ENCODE results near the gene FAM78A.

DNA sequence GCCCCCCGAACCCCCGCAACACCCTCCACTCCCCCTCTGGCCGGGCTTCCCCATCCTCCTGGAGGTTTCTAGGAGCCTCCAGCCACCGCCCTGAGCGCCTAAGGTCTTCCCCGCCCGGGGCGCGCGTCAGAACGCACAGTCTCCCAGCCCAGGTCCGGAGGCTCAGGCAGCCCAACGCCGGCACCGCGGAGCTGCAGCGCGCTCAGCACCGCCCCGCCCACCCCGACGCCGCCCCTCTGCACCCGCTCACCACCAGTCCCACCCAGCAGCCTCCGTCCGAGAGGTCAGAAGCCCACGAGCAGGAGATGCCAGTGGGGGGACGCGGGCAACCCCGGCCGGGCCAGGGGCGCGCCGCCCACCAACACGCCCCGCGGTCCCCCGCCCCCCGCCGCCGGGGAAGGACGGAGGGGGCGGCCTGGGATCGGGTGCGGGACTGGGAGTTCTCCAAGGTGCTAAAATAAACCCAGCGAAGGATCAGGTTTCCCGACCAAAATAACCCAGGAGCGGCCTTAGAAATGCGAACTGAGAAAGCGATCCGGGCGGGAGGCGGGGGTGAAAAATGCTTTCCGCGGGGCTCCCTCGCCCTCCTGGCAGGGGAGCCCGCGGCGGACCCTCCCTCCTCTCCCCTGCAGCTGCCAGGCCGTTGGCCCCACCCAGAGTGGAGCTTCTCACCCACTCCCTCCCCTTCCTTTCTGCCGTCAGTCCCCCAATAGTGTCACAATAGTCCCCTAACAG lies 6.5 kb upstream of the FAM78A start:
- TF ChIP-seq POLR2A (IDR thresholded peaks at IDR 0.05; ENCODE audit: low read depth, low read length) (no peak), POLR2AphosphoS5 (IDR thresholded peaks at IDR 0.05; ENCODE audit: low read depth, low read length) (no peak), TAF1 (IDR thresholded peaks at IDR 0.05; ENCODE audit: low read depth, low read length) (no peak), SPI1 (IDR thresholded peaks at IDR 0.05; ENCODE audit: low read depth, low read length) (no peak), POU2F2 (IDR thresholded peaks at IDR 0.05; ENCODE audit: low read depth, low read length) (no peak), PAX5 (IDR thresholded peaks at IDR 0.05; ENCODE audit: insufficient read depth, low read length, severe bottlenecking) (no peak)

Measured in GM12891 (cell line).